Measurements from ENCODE around the gene B3GNT2.

The B3GNT2 gene

GRCh38 chr2:62238236-62238635 lies 42.3 kb downstream of the B3GNT2 start (continued):
- TF ChIP-seq GLI4 (tag by site-specific recombination; IDR thresholded peaks at IDR 0.05), result no peak
- TF ChIP-seq ZNF837 (tag by site-specific recombination; IDR thresholded peaks at IDR 0.05), result no peak

GRCh38 chr2:62240546-62240945 lies 44.6 kb downstream of the B3GNT2 start:
- CTCF ChIA-PET, result no interaction called here
- TF ChIP-seq ZSCAN18 (tag by site-specific recombination; IDR thresholded peaks at IDR 0.05) (no peak), WT1 (tag by site-specific recombination; IDR thresholded peaks at IDR 0.05) (no peak), ZNF639 (tag by site-specific recombination; IDR thresholded peaks at IDR 0.05) (no peak), ZNF132 (tag by site-specific recombination; IDR thresholded peaks at IDR 0.05; ENCODE audit: borderline replicate concordance) (no peak), ZNF239 (tag by site-specific recombination; IDR thresholded peaks at IDR 0.05) (no peak), ZNF701 (tag by site-specific recombination; IDR thresholded peaks at IDR 0.05) (no peak)
- TF ChIP-seq, protein P1, sequence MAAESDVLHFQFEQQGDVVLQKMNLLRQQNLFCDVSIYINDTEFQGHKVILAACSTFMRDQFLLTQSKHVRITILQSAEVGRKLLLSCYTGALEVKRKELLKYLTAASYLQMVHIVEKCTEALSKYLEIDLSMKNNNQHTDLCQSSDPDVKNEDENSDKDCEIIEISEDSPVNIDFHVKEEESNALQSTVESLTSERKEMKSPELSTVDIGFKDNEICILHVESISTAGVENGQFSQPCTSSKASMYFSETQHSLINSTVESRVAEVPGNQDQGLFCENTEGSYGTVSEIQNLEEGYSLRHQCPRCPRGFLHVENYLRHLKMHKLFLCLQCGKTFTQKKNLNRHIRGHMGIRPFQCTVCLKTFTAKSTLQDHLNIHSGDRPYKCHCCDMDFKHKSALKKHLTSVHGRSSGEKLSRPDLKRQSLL (tag by site-specific recombination; IDR thresholded peaks at IDR 0.05), result no peak
- TF ChIP-seq, protein P2, sequence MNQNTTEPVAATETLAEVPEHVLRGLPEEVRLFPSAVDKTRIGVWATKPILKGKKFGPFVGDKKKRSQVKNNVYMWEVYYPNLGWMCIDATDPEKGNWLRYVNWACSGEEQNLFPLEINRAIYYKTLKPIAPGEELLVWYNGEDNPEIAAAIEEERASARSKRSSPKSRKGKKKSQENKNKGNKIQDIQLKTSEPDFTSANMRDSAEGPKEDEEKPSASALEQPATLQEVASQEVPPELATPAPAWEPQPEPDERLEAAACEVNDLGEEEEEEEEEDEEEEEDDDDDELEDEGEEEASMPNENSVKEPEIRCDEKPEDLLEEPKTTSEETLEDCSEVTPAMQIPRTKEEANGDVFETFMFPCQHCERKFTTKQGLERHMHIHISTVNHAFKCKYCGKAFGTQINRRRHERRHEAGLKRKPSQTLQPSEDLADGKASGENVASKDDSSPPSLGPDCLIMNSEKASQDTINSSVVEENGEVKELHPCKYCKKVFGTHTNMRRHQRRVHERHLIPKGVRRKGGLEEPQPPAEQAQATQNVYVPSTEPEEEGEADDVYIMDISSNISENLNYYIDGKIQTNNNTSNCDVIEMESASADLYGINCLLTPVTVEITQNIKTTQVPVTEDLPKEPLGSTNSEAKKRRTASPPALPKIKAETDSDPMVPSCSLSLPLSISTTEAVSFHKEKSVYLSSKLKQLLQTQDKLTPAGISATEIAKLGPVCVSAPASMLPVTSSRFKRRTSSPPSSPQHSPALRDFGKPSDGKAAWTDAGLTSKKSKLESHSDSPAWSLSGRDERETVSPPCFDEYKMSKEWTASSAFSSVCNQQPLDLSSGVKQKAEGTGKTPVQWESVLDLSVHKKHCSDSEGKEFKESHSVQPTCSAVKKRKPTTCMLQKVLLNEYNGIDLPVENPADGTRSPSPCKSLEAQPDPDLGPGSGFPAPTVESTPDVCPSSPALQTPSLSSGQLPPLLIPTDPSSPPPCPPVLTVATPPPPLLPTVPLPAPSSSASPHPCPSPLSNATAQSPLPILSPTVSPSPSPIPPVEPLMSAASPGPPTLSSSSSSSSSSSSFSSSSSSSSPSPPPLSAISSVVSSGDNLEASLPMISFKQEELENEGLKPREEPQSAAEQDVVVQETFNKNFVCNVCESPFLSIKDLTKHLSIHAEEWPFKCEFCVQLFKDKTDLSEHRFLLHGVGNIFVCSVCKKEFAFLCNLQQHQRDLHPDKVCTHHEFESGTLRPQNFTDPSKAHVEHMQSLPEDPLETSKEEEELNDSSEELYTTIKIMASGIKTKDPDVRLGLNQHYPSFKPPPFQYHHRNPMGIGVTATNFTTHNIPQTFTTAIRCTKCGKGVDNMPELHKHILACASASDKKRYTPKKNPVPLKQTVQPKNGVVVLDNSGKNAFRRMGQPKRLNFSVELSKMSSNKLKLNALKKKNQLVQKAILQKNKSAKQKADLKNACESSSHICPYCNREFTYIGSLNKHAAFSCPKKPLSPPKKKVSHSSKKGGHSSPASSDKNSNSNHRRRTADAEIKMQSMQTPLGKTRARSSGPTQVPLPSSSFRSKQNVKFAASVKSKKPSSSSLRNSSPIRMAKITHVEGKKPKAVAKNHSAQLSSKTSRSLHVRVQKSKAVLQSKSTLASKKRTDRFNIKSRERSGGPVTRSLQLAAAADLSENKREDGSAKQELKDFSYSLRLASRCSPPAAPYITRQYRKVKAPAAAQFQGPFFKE (tag by site-specific recombination; IDR thresholded peaks at IDR 0.05; ENCODE audit: borderline replicate concordance), result no peak
- no peaks in the 10 kb centered on the region for H3K36me3 ChIP-seq (ENCODE audit: control insufficient read depth in 2 of 2, insufficient read depth in 1 of 2, low read length in 2 of 2)
- H3K9me3 ChIP-seq (ENCODE audit: control insufficient read depth, insufficient read depth, low read depth, low read length), result no peaks in the 10 kb centered on the region
- H3K4me3 ChIP-seq (ENCODE audit: low read depth, low read length), result no peak overlapping the region
- POLR2A ChIA-PET, result no interaction called here
- H3K4me1 ChIP-seq (ENCODE audit: control insufficient read depth, insufficient read depth, low read length), result no peaks in the 10 kb centered on the region
- no peak overlapping the region for H3K27ac ChIP-seq (ENCODE audit: extremely low read depth, low read depth, low read length)

DNA sequence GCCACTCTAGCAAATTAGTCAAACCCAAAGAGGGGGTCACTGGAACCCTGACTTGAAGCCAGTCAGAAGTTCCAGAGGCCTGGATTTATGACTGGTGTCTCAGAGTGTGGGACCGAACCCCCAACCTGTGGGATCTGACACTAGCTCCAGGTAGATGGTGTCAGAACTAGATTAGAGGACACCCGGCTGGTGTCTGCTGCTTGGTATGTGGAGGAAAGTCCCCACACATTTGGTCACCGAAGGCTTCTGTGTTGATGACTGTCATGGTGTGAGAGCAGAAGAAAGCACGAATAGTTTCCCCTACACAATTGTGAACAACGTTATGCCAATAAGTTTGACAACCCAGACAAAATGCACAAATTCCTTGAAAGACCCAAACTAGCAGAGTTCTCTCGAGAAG lies 48.1 kb downstream of the B3GNT2 start:
- no peak overlapping the region for H3K27ac ChIP-seq (ENCODE audit: extremely low read depth, low read depth, low read length)
- TF ChIP-seq ZNF24 (tag by site-specific recombination; IDR thresholded peaks at IDR 0.05), result no peak
- TF ChIP-seq, protein P3, sequence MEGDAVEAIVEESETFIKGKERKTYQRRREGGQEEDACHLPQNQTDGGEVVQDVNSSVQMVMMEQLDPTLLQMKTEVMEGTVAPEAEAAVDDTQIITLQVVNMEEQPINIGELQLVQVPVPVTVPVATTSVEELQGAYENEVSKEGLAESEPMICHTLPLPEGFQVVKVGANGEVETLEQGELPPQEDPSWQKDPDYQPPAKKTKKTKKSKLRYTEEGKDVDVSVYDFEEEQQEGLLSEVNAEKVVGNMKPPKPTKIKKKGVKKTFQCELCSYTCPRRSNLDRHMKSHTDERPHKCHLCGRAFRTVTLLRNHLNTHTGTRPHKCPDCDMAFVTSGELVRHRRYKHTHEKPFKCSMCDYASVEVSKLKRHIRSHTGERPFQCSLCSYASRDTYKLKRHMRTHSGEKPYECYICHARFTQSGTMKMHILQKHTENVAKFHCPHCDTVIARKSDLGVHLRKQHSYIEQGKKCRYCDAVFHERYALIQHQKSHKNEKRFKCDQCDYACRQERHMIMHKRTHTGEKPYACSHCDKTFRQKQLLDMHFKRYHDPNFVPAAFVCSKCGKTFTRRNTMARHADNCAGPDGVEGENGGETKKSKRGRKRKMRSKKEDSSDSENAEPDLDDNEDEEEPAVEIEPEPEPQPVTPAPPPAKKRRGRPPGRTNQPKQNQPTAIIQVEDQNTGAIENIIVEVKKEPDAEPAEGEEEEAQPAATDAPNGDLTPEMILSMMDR (tag by site-specific recombination; IDR thresholded peaks at IDR 0.05), result no peak
- TF ChIP-seq ZNF311 (tag by site-specific recombination; IDR thresholded peaks at IDR 0.05; ENCODE audit: borderline replicate concordance), result no peak
- no peak for TF ChIP-seq ZNF2 (tag by site-specific recombination; IDR thresholded peaks at IDR 0.05)
- TF ChIP-seq ZBTB17 (tag by site-specific recombination; IDR thresholded peaks at IDR 0.05), result no peak
- no peak for TF ChIP-seq ZNF394 (tag by site-specific recombination; IDR thresholded peaks at IDR 0.05; ENCODE audit: borderline replicate concordance)
- TF ChIP-seq MEIS1 (CRISPR knock-in tag; IDR thresholded peaks at IDR 0.05; ENCODE audit: borderline replicate concordance), result no peak
- no peak for TF ChIP-seq IKZF3 (tag by site-specific recombination; IDR thresholded peaks at IDR 0.05)
- no peak for TF ChIP-seq ZNF555 (tag by site-specific recombination; conservative IDR thresholded peaks at IDR 0.05)
- ChIA-PET POLR2A (no interaction called here), CTCF (no interaction called here)
- H3K36me3 ChIP-seq (ENCODE audit: control insufficient read depth in 2 of 2, insufficient read depth in 1 of 2, low read length in 2 of 2), result no peaks in the 10 kb centered on the region
- no peaks in the 10 kb centered on the region for H3K4me1 ChIP-seq (ENCODE audit: control insufficient read depth, insufficient read depth, low read length)
- H3K4me3 ChIP-seq (ENCODE audit: low read depth, low read length), result no peak overlapping the region
- no peaks in the 10 kb centered on the region for H3K9me3 ChIP-seq (ENCODE audit: control insufficient read depth, insufficient read depth, low read depth, low read length)
